SK-N-SH (cell line): ENCODE data around the gene ZNF324B. TPM values are rescaled to one million over a fixed set of nuclear protein-coding genes. Genes with fewer than 3 reads are reported as not detected.
A peak's percentile ranks its signal among the peaks of the same experiment; 100 is the strongest.

Experiments
- JUND ChIP-seq: IDR thresholded peaks from 2 replicates; pipeline ENCODE4 v1.4.0; 2012
- MEF2A ChIP-seq: IDR thresholded peaks from 2 replicates; pipeline ENCODE4 v1.4.0; 2012; ENCODE audit warnings: low read depth, borderline replicate concordance
- NRF1 ChIP-seq: IDR thresholded peaks from 2 replicates; pipeline ENCODE4 v1.6.1; 2012; ENCODE audit warnings: low read depth, mild to moderate bottlenecking, low read length
- RAD21 ChIP-seq: IDR thresholded peaks from 2 replicates; pipeline ENCODE4 v1.6.1; 2012; ENCODE audit warnings: mild to moderate bottlenecking, low read length
- RCOR1 ChIP-seq: fragments of 150-350 bp; IDR thresholded peaks from 2 replicates; pipeline ENCODE4 v1.6.1; 2017; ENCODE audit warnings: antibody characterized with exemption, low read length
- RXRA ChIP-seq: IDR thresholded peaks from 2 replicates; pipeline ENCODE4 v1.4.0; 2012; ENCODE audit warnings: low read depth, mild to moderate bottlenecking, borderline replicate concordance
- SMC3 ChIP-seq: IDR thresholded peaks from 2 replicates; pipeline ENCODE4 v1.6.1; 2012; ENCODE audit warnings: low read depth, low read length, improper control_type of control experiment
- TAF1 ChIP-seq: IDR thresholded peaks from 2 replicates; pipeline ENCODE4 v1.6.1; 2012; ENCODE audit warnings: low read depth, mild to moderate bottlenecking, low read length, moderate library complexity, borderline replicate concordance
- polyA plus RNA-seq, 3 experiments: library from polyadenylated mRNA; depleted of rRNA; stranded (reverse); fragments of >200 nt; gene quantifications; 2 replicates each; pipeline ENCODE4 v1.2.3, GENCODE V29; 2012
- TF ChIP-seq, protein P1 (sequence below): fragments of 200-600 bp; sonication (generic); IDR thresholded peaks from 2 replicates; pipeline ENCODE4 v1.6.1; 2017; ENCODE audit warnings: antibody characterized with exemption, mild to moderate bottlenecking, moderate library complexity
- TF ChIP-seq, protein P2 (sequence below): IDR thresholded peaks from 2 replicates; pipeline ENCODE4; 2012
- TF ChIP-seq, protein P3 (sequence below): fragments of 150-350 bp; IDR thresholded peaks from 2 replicates; pipeline ENCODE4 v1.6.1; 2016; ENCODE audit warnings: mild to moderate bottlenecking, low read depth, low read length
- TF ChIP-seq, protein P4 (sequence below): IDR thresholded peaks from 2 replicates; pipeline ENCODE4 v1.4.0; 2012; ENCODE audit warnings: low read depth, borderline replicate concordance
- TF ChIP-seq, protein P5 (sequence below): IDR thresholded peaks from 2 replicates; pipeline ENCODE4 v1.6.1; 2012; ENCODE audit warnings: mild to moderate bottlenecking, low read depth, low read length, moderate library complexity

ZNF324B gene
- polyA plus RNA-seq, 1 of the 3 experiments (the other 2 are of a cell fraction), result 2.9 TPM

DNA sequence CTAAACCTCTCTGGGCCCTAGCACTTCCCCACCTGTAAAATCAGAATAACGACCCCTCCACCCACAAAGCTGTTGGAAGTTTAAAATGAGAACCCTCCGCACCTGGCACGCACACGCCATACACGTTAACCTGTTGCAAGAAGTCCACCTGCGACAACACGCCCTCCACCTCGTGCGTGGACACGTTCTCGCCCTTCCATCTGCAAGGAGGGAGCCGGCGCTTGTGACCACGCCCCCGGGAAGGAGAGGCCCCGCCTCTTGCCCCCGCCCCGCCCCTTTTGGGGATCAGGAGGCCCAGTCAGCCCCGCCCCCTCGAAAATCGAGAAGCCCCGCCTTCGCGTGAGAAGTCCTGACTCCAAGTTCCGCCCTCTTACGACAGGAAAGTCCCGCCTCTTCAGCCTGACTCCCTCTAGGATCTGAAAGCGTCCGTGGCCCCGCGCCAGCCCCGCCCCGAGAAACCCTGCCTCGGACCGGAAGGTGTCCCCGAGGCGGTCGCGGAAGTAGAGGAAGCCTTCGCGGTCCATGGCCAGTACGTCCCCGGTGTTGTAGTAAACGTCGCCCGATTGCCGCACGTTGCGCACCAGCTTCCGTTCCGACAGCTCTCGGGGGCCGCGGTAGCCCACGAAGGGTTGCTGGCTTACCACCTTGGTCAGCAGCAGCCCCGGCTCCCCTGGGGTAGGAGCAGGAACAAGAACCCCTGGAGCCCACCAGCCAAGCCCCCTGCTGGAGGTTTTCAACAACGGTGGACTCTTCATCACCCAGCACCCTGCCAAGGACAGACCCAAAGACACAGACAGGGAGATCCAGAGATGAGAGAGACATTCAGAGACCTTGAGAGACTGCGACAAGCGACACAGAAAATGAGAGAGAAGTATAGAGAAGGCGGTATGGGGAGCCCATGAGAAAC, 47.9 kb downstream of the ZNF324B start (continued):
- TF ChIP-seq, protein P1, sequence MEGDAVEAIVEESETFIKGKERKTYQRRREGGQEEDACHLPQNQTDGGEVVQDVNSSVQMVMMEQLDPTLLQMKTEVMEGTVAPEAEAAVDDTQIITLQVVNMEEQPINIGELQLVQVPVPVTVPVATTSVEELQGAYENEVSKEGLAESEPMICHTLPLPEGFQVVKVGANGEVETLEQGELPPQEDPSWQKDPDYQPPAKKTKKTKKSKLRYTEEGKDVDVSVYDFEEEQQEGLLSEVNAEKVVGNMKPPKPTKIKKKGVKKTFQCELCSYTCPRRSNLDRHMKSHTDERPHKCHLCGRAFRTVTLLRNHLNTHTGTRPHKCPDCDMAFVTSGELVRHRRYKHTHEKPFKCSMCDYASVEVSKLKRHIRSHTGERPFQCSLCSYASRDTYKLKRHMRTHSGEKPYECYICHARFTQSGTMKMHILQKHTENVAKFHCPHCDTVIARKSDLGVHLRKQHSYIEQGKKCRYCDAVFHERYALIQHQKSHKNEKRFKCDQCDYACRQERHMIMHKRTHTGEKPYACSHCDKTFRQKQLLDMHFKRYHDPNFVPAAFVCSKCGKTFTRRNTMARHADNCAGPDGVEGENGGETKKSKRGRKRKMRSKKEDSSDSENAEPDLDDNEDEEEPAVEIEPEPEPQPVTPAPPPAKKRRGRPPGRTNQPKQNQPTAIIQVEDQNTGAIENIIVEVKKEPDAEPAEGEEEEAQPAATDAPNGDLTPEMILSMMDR, result peak; percentile 57
- TF ChIP-seq MEF2A, result no peak
- TF ChIP-seq JUND, result no peak
- peak; percentile 78 for TF ChIP-seq TAF1
- no peak for TF ChIP-seq NRF1
- TF ChIP-seq, protein P2, sequence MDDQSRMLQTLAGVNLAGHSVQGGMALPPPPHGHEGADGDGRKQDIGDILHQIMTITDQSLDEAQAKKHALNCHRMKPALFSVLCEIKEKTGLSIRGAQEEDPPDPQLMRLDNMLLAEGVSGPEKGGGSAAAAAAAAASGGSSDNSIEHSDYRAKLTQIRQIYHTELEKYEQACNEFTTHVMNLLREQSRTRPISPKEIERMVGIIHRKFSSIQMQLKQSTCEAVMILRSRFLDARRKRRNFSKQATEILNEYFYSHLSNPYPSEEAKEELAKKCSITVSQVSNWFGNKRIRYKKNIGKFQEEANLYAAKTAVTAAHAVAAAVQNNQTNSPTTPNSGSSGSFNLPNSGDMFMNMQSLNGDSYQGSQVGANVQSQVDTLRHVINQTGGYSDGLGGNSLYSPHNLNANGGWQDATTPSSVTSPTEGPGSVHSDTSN, result no peak
- TF ChIP-seq RXRA, result no peak
- TF ChIP-seq, protein P3, sequence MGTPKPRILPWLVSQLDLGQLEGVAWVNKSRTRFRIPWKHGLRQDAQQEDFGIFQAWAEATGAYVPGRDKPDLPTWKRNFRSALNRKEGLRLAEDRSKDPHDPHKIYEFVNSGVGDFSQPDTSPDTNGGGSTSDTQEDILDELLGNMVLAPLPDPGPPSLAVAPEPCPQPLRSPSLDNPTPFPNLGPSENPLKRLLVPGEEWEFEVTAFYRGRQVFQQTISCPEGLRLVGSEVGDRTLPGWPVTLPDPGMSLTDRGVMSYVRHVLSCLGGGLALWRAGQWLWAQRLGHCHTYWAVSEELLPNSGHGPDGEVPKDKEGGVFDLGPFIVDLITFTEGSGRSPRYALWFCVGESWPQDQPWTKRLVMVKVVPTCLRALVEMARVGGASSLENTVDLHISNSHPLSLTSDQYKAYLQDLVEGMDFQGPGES, result no peak
- TF ChIP-seq, protein P4, sequence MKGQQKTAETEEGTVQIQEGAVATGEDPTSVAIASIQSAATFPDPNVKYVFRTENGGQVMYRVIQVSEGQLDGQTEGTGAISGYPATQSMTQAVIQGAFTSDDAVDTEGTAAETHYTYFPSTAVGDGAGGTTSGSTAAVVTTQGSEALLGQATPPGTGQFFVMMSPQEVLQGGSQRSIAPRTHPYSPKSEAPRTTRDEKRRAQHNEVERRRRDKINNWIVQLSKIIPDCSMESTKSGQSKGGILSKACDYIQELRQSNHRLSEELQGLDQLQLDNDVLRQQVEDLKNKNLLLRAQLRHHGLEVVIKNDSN, result peak; percentile 21; the same call in 1 of the 2 replicates
- no peak for TF ChIP-seq RCOR1
- TF ChIP-seq SMC3, result no peak
- TF ChIP-seq RAD21, result no peak
- TF ChIP-seq, protein P5, sequence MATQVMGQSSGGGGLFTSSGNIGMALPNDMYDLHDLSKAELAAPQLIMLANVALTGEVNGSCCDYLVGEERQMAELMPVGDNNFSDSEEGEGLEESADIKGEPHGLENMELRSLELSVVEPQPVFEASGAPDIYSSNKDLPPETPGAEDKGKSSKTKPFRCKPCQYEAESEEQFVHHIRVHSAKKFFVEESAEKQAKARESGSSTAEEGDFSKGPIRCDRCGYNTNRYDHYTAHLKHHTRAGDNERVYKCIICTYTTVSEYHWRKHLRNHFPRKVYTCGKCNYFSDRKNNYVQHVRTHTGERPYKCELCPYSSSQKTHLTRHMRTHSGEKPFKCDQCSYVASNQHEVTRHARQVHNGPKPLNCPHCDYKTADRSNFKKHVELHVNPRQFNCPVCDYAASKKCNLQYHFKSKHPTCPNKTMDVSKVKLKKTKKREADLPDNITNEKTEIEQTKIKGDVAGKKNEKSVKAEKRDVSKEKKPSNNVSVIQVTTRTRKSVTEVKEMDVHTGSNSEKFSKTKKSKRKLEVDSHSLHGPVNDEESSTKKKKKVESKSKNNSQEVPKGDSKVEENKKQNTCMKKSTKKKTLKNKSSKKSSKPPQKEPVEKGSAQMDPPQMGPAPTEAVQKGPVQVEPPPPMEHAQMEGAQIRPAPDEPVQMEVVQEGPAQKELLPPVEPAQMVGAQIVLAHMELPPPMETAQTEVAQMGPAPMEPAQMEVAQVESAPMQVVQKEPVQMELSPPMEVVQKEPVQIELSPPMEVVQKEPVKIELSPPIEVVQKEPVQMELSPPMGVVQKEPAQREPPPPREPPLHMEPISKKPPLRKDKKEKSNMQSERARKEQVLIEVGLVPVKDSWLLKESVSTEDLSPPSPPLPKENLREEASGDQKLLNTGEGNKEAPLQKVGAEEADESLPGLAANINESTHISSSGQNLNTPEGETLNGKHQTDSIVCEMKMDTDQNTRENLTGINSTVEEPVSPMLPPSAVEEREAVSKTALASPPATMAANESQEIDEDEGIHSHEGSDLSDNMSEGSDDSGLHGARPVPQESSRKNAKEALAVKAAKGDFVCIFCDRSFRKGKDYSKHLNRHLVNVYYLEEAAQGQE, result peak; percentile 67; the same call in 1 of the 2 replicates
